ENCODE results near the gene UBQLNL. TPM values are rescaled to one million over a fixed set of nuclear protein-coding genes. Genes with fewer than 3 reads are reported as not detected.

Gene UBQLNL
- total and polyA plus RNA-seq, 2 of the 13 experiments (the other 11 are each of a cell fraction or from before 2014, with no cell fraction given): 0.08 TPM; not detected in 1

GRCh38 chr11:5546457-5546856, 30.0 kb upstream of the UBQLNL start:
- in situ Hi-C loops (cut with HindIII; ENCODE audit: extremely low pct_ligation_motif_present, low pct_unique_long_range_greater_than_20kb) (no loop called here), intact Hi-C loops (cut with micrococcal nuclease; ENCODE audit: unreplicated experiment) (no loop called here)
- 27% methylated on average over 3 of the region's 3 CpGs for WGBS (ENCODE audit: low lambda C conversion rate)
- no peak overlapping the region for H3K4me3 ChIP-seq (replicated peaks in 1 of 3; ENCODE audit: insufficient read depth in 1 of 3, low read depth in 2 of 3, low read length in 3 of 3)
- DNase-seq (ENCODE audit: low spot score) (no peak), ATAC-seq (no peak), FAIRE-seq (no peak)
- H3K27me3 ChIP-seq (ENCODE audit: control insufficient read depth in 1 of 2, insufficient read depth in 2 of 2, low read length in 2 of 2): no peaks in the 10 kb centered on the region; a peak in 1 of 5 replicates
- POLR2A ChIA-PET: no interaction called here
- H3K9ac ChIP-seq (ENCODE audit: insufficient read depth, low read depth, low read length): no peak overlapping the region
- no peak overlapping the region for H3K4me2 ChIP-seq (ENCODE audit: low read depth, low read length)
- no TSS peak for BruUV-seq (replicated peaks)
- no peaks in the 10 kb centered on the region for H3K36me3 ChIP-seq (replicated peaks in 1 of 2; ENCODE audit: control insufficient read depth in 1 of 2, insufficient read depth in 2 of 2, low read length in 2 of 2)
- H3K27ac ChIP-seq (ENCODE audit: extremely low read length, insufficient read depth, low read length): no peak overlapping the region
- CTCF ChIA-PET (ENCODE audit: low intra/inter-chr PET ratio, low total read pairs): no interaction called here
- TF ChIP-seq ZNF180 (CRISPR knock-in tag; IDR thresholded peaks at IDR 0.05; ENCODE audit: borderline replicate concordance, low read depth): no peak
- no peak for TF ChIP-seq PAWR (CRISPR knock-in tag; IDR thresholded peaks at IDR 0.05; ENCODE audit: borderline replicate concordance)
- no peak for TF ChIP-seq ZNF20 (CRISPR knock-in tag; IDR thresholded peaks at IDR 0.05)
- no peak for TF ChIP-seq HINFP (CRISPR knock-in tag; IDR thresholded peaks at IDR 0.05; ENCODE audit: low read depth)
- no peak for TF ChIP-seq ZNF136 (CRISPR knock-in tag; IDR thresholded peaks at IDR 0.05; ENCODE audit: low read depth)
- TF ChIP-seq ISX (CRISPR knock-in tag; conservative IDR thresholded peaks at IDR 0.05): no peak
- TF ChIP-seq ZEB1 (IDR thresholded peaks at IDR 0.05; ENCODE audit: insufficient replicate concordance, low read depth): no peak
- no peak for TF ChIP-seq ZNF224 (CRISPR knock-in tag; IDR thresholded peaks at IDR 0.05)
- no peak for TF ChIP-seq ZNF552 (CRISPR knock-in tag; IDR thresholded peaks at IDR 0.05; ENCODE audit: borderline replicate concordance)
- no peak for TF ChIP-seq TMF1 (CRISPR knock-in tag; IDR thresholded peaks at IDR 0.05; ENCODE audit: low read depth)
- TF ChIP-seq MLLT10 (CRISPR knock-in tag; IDR thresholded peaks at IDR 0.05): no peak
- TF ChIP-seq KDM5B (CRISPR knock-in tag; IDR thresholded peaks at IDR 0.05; ENCODE audit: borderline replicate concordance): no peak
- TF ChIP-seq ZNF577 (CRISPR knock-in tag; IDR thresholded peaks at IDR 0.05; ENCODE audit: borderline replicate concordance, low read depth): no peak
- TF ChIP-seq IKZF5 (CRISPR knock-in tag; IDR thresholded peaks at IDR 0.05): no peak
- no peak for TF ChIP-seq POLR2AphosphoS5 (IDR thresholded peaks at IDR 0.05; ENCODE audit: low read depth, low read length)
- no peak for TF ChIP-seq ZNF549 (CRISPR knock-in tag; IDR thresholded peaks at IDR 0.05)
- TF ChIP-seq ATF6 (CRISPR knock-in tag; conservative IDR thresholded peaks at IDR 0.05): no peak
- TF ChIP-seq ZNF75D (CRISPR knock-in tag; IDR thresholded peaks at IDR 0.05; ENCODE audit: borderline replicate concordance): no peak
- no peak for TF ChIP-seq RAD51 (IDR thresholded peaks at IDR 0.05; ENCODE audit: borderline replicate concordance)
- no peak for TF ChIP-seq CREM (IDR thresholded peaks at IDR 0.05)
- TF ChIP-seq CREM (CRISPR knock-in tag; IDR thresholded peaks at IDR 0.05): no peak
- H3K4me1 ChIP-seq (ENCODE audit: insufficient read depth, low read length): no peaks in the 10 kb centered on the region
- no peaks in the 10 kb centered on the region for H3K9me3 ChIP-seq (ENCODE audit: low read length)
- no peak overlapping the region for H2AFZ ChIP-seq (ENCODE audit: low read length)
- H4K20me1 ChIP-seq (ENCODE audit: insufficient read depth, low read length): no peaks in the 10 kb centered on the region
- H3K79me2 ChIP-seq (ENCODE audit: insufficient read depth, low read length): no peaks in the 10 kb centered on the region
